K562 (cell line): ENCODE measurements around the gene ERC2.

ENCODE experiments used
- CREB1 ChIP-seq, 2 experiments: sonication (generic) in 1 of 2; formaldehyde crosslinking in 1 of 2; IDR thresholded peaks; 2 replicates each; pipeline versions ENCODE4 v1.6.1 to v1.8.0; 2012 to 2022; ENCODE audit warnings: inconsistent platforms in 1 of 2, mild to moderate bottlenecking in 1 of 2, missing genetic modification reagents in 1 of 2, moderate library complexity in 1 of 2
- FOXA1 ChIP-seq: fragments of 450-650 bp; IDR thresholded peaks from 2 replicates; pipeline ENCODE4 v1.6.1; 2016; ENCODE audit warnings: mild to moderate bottlenecking, borderline replicate concordance
- HDAC1 ChIP-seq, 2 experiments: fragments of 450-650 bp; IDR thresholded peaks; 2 replicates each; pipeline ENCODE4 v1.6.1; 2016 to 2017; ENCODE audit warnings: inconsistent platforms in 1 of 2, mild to moderate bottlenecking in 1 of 2, moderate library complexity in 1 of 2
- JUN ChIP-seq, 2 experiments: sonication (generic) in 1 of 2; formaldehyde crosslinking in 1 of 2; IDR thresholded peaks; 2 replicates each; pipeline versions ENCODE4 v1.6.1 to v1.8.0; 2012 to 2022; ENCODE audit warnings: borderline replicate concordance in 2 of 2, mild to moderate bottlenecking in 2 of 2, improper control_type of control experiment in 1 of 2, low read depth in 1 of 2, low read length in 1 of 2, missing genetic modification reagents in 1 of 2
- NFE2L1 ChIP-seq: fragments of 450-650 bp; IDR thresholded peaks from 2 replicates; pipeline ENCODE4 v1.6.1; 2016; ENCODE audit warnings: missing genetic modification characterization, low read depth, mild to moderate bottlenecking, missing compliant biosample characterization, moderate library complexity, borderline replicate concordance
- NFIC ChIP-seq: fragments of 450-650 bp; IDR thresholded peaks from 2 replicates; pipeline ENCODE4 v1.6.1; 2017; ENCODE audit warnings: mild to moderate bottlenecking, inconsistent platforms
- POLR2AphosphoS5 ChIP-seq: IDR thresholded peaks from 2 replicates; pipeline ENCODE4 v1.6.1; 2011; ENCODE audit warnings: mild to moderate bottlenecking, low read depth, low read length, moderate library complexity; ENCODE audit not compliant: control insufficient read depth, insufficient read depth
- RBM14 ChIP-seq: fragments of 200-400 bp; formaldehyde crosslinking; IDR thresholded peaks from 2 replicates; pipeline ENCODE4 v1.6.1; 2018; ENCODE audit warnings: low read depth, mild to moderate bottlenecking, low read length, moderate library complexity, borderline replicate concordance; ENCODE audit not compliant: insufficient read depth
- ZFP1 ChIP-seq: fragments of 450-650 bp; formaldehyde crosslinking; IDR thresholded peaks from 2 replicates; pipeline ENCODE4 v1.4.0; 2020; ENCODE audit warnings: mild to moderate bottlenecking, mixed read lengths
- ZNF184 ChIP-seq: sonication (generic); formaldehyde crosslinking; IDR thresholded peaks from 2 replicates; pipeline ENCODE4 v1.5.0; 2020; ENCODE audit warnings: missing genetic modification reagents
- TF ChIP-seq, protein P1 (sequence below): fragments of 150-350 bp; IDR thresholded peaks from 2 replicates; pipeline ENCODE4 v1.6.1; 2014; ENCODE audit warnings: low read depth, mild to moderate bottlenecking, low read length, borderline replicate concordance
- TF ChIP-seq, protein P2 (sequence below): fragments of 250-450 bp; sonication (Bioruptor Pico); IDR thresholded peaks from 2 replicates; pipeline ENCODE4 v1.9.0; 2021; ENCODE audit warnings: mild to moderate bottlenecking
- TF ChIP-seq, protein P3 (sequence below): fragments of 250-450 bp; sonication (Bioruptor Pico); IDR thresholded peaks from 2 replicates; pipeline ENCODE4 v1.8.0; 2021; ENCODE audit warnings: borderline replicate concordance, mild to moderate bottlenecking, moderate library complexity; ENCODE audit not compliant: poor library complexity, severe bottlenecking

DNA sequence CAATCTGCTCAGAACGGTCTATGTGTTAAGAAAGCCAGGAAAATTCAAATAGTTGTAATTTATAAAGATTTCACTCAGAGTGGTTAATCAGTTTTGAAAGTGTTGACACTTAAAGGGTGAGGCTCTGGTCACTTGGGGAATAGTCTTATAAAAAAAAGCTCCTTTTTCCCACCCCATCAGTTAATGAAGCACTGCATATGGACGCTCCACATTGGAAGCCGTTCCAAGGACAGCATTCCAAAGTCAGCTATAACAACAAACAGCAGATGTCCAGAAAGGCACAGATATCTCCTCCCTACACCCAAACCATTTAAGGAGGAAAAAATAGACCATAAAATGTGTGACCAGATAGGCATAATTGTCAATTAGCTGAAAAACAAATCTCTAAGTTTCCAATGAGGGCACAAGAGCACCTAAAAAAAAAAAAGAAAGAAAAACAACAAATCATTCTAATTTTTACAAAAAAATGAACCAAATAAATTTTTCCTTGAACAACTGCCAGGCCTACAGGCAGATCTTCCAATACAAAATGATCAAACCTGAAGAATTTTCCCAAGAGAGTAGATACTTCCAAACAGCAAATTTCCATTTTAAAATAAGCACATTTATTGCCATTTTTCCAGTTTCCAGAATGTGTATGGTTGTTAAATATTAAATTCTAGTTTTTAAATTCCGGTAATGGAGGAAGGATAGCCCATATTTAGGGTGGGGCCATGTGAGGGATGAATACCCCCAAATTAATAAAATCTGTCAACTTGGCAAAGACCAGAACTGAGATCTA lies 198.3 kb downstream of the ERC2 start:
- TF ChIP-seq FOXA1 (no peak), ZFP1 (no peak), ZNF184 (no peak), HDAC1 (IDR thresholded peaks at IDR 0.05) (no peak), POLR2AphosphoS5 (no peak), RBM14 (no peak), NFIC (no peak), CREB1 (IDR thresholded peaks at IDR 0.05) (no peak), CREB1 (CRISPR knock-in tag; IDR thresholded peaks at IDR 0.05) (no peak), JUN (IDR thresholded peaks at IDR 0.05; ENCODE audit: borderline replicate concordance, low read depth, low read length) (no peak), JUN (CRISPR knock-in tag; IDR thresholded peaks at IDR 0.05; ENCODE audit: borderline replicate concordance) (no peak), NFE2L1 (tag) (no peak)
- TF ChIP-seq, protein P1, sequence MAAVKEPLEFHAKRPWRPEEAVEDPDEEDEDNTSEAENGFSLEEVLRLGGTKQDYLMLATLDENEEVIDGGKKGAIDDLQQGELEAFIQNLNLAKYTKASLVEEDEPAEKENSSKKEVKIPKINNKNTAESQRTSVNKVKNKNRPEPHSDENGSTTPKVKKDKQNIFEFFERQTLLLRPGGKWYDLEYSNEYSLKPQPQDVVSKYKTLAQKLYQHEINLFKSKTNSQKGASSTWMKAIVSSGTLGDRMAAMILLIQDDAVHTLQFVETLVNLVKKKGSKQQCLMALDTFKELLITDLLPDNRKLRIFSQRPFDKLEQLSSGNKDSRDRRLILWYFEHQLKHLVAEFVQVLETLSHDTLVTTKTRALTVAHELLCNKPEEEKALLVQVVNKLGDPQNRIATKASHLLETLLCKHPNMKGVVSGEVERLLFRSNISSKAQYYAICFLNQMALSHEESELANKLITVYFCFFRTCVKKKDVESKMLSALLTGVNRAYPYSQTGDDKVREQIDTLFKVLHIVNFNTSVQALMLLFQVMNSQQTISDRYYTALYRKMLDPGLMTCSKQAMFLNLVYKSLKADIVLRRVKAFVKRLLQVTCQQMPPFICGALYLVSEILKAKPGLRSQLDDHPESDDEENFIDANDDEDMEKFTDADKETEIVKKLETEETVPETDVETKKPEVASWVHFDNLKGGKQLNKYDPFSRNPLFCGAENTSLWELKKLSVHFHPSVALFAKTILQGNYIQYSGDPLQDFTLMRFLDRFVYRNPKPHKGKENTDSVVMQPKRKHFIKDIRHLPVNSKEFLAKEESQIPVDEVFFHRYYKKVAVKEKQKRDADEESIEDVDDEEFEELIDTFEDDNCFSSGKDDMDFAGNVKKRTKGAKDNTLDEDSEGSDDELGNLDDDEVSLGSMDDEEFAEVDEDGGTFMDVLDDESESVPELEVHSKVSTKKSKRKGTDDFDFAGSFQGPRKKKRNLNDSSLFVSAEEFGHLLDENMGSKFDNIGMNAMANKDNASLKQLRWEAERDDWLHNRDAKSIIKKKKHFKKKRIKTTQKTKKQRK = no peak
- TF ChIP-seq, protein P2, sequence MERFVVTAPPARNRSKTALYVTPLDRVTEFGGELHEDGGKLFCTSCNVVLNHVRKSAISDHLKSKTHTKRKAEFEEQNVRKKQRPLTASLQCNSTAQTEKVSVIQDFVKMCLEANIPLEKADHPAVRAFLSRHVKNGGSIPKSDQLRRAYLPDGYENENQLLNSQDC (CRISPR knock-in tag) = no peak
- TF ChIP-seq, protein P3, sequence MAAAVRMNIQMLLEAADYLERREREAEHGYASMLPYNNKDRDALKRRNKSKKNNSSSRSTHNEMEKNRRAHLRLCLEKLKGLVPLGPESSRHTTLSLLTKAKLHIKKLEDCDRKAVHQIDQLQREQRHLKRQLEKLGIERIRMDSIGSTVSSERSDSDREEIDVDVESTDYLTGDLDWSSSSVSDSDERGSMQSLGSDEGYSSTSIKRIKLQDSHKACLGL (CRISPR knock-in tag) = no peak
